Kidney (tissue), 14 donors: ENCODE measurements around the gene OPTC. TPM values are rescaled to one million over a fixed set of nuclear protein-coding genes. Genes with fewer than 3 reads are reported as not detected.

Experiments
- DNase-seq, 5 donors: peaks; one replicate each; pipeline ENCODE4 v3.0.0-alpha.2; 2013 to 2020
- FAIRE-seq: peaks from 2 replicates; lab custom pipeline; 2012; peaks lifted over from hg19 to GRCh38; lab: Jason Lieb, UNC
- H3K27ac ChIP-seq, 2 donors: one replicate each; pipeline ENCODE4 v1.7.0; 2013; ENCODE audit warnings: low read depth in 2 of 2, low read length in 2 of 2, inconsistent platforms in 1 of 2
- H3K27me3 ChIP-seq: one replicate; pipeline ENCODE4 v1.7.1; 2013; ENCODE audit warnings: low read length, inconsistent platforms; ENCODE audit not compliant: control insufficient read depth, insufficient read depth
- H3K36me3 ChIP-seq, 3 donors: one replicate each; pipeline versions ENCODE4 v1.7.0 to v1.7.1; 2013; ENCODE audit warnings: low read length in 3 of 3, control low read depth in 1 of 3, inconsistent platforms in 1 of 3; ENCODE audit not compliant: insufficient read depth in 3 of 3, control insufficient read depth in 2 of 3
- H3K4me1 ChIP-seq, 3 donors: one replicate each; pipeline versions ENCODE4 v1.7.0 to v1.7.1; 2013; ENCODE audit warnings: low read length in 3 of 3, inconsistent platforms in 1 of 3, low read depth in 1 of 3; ENCODE audit not compliant: control insufficient read depth in 2 of 3, insufficient read depth in 2 of 3
- H3K4me3 ChIP-seq, 3 donors: one replicate each; pipeline versions ENCODE4 v1.7.0 to v1.8.1; 2013; ENCODE audit warnings: low read length in 3 of 3, control low read depth in 1 of 3, inconsistent platforms in 1 of 3
- H3K9ac ChIP-seq, 3 donors: one replicate each; pipeline versions ENCODE4 v1.7.0 to v1.7.1; 2013; ENCODE audit warnings: low read length in 3 of 3, control low read depth in 1 of 3, inconsistent platforms in 1 of 3
- H3K9me3 ChIP-seq, 3 donors: one replicate each; pipeline versions ENCODE4 v1.7.0 to v1.7.1; 2013; ENCODE audit warnings: low read length in 3 of 3, control low read depth in 1 of 3, inconsistent platforms in 1 of 3; ENCODE audit not compliant: control insufficient read depth in 2 of 3, insufficient read depth in 1 of 3
- CTCF ChIP-seq: IDR thresholded peaks from 3 replicates; pipeline ENCODE4 v1.5.1; 2012; ENCODE audit warnings: mild to moderate bottlenecking, moderate library complexity, borderline replicate concordance; ENCODE audit not compliant: insufficient read depth; ENCODE audit errors: extremely low read depth
- intact Hi-C: fragments of 100-400 bp; cut with DNase I; formaldehyde crosslinking; loops from one replicate; pipeline ENCODE4 v1.11.1; 2022
- polyA plus RNA-seq: library from polyadenylated mRNA; stranded (reverse); fragments of 350-450 nt; fragmentation: Illumina TruSeq; extraction: RNeasy Lipid Tissue Mini Kit (QIAGEN cat#74804); gene quantifications from one replicate; pipeline ENCODE4 v1.2.3, GENCODE V29; 2014; ENCODE audit warnings: low read depth, low replicate concordance; ENCODE audit not compliant: insufficient read depth
- total RNA-seq: library from RNA; stranded (reverse); fragmentation: NEBNext Ultra II Directional; extraction: Animal tissue kit (Norgen Biotek cat#: 25700); gene quantifications from one replicate; pipeline ENCODE4 v1.2.1, GENCODE V29; 2021
- donor health status: control.
- donor health status: control.
- donor health status: control.
- donor health status: control.
- donor health status: control.
- donor health status: DM: yes; HTN: yes; CAD: no.
- donor health status: Normal renal cell carcinoma (clear cell type).

Gene OPTC
- total and polyA plus RNA-seq, 2 donors from 2014 or later: not detected

GRCh38 chr1:203550846-203551245 is 56.9 kb downstream of the OPTC start:
- Histone ChIP-seq H3K4me3 (no peak overlapping the region), H3K36me3 (no peaks in the 10 kb centered on the region), H3K27ac (no peak overlapping the region), H3K4me1 (peaks cover 4 to 11% (median 10%) of the 10 kb centered on the region in 3 donors), H3K9me3 (no peaks in the 10 kb centered on the region), H3K27me3 (no peaks in the 10 kb centered on the region), H3K9ac (no peak overlapping the region)
- DNase-seq: no peak
- FAIRE-seq: no peak
- no peak for TF ChIP-seq CTCF
- intact Hi-C loops: no loop called here

GRCh38 chr1:203551550-203551949 is 57.6 kb downstream of the OPTC start:
- intact Hi-C loops: no loop called here
- no peaks in the 10 kb centered on the region for H3K27me3 ChIP-seq
- no peak overlapping the region for H3K9ac ChIP-seq
- no peaks in the 10 kb centered on the region for H3K9me3 ChIP-seq
- peaks cover 6 to 16% (median 14%) of the 10 kb centered on the region in 3 donors for H3K4me1 ChIP-seq
- H3K4me3 ChIP-seq: no peak overlapping the region
- H3K36me3 ChIP-seq: no peaks in the 10 kb centered on the region
- FAIRE-seq (no peak), DNase-seq (no peak)
- no peak overlapping the region for H3K27ac ChIP-seq
- TF ChIP-seq CTCF: no peak

- Histone ChIP-seq H3K27me3 (no peaks in the 10 kb centered on the region), H3K9me3 (no peaks in the 10 kb centered on the region), H3K36me3 (no peaks in the 10 kb centered on the region), H3K4me3 (no peak overlapping the region), H3K9ac (no peak overlapping the region), H3K27ac (peak overlapping the region in 1 of 2 donors; percentile 15), H3K4me1 (peaks cover 6 to 19% (median 14%) of the 10 kb centered on the region in 3 donors)
- no peak for FAIRE-seq
- intact Hi-C loops: no loop called here
- no peak for TF ChIP-seq CTCF
- DNase-seq: peak in 2 of 5 donors; percentile 24 to 31
Observed at GRCh38 chr1:203553496-203553895, 59.5 kb downstream of the OPTC start.

GRCh38 chr1:203554071-203554470 is 60.1 kb downstream of the OPTC start:
- intact Hi-C loops: no loop called here
- peaks cover 6 to 19% (median 14%) of the 10 kb centered on the region in 3 donors for H3K4me1 ChIP-seq

More at GRCh38 chr1:203554071-203554470, 60.1 kb downstream of the OPTC start:
- Histone ChIP-seq H3K9ac (no peak overlapping the region), H3K36me3 (no peaks in the 10 kb centered on the region), H3K9me3 (no peaks in the 10 kb centered on the region), H3K27ac (no peak overlapping the region), H3K27me3 (no peaks in the 10 kb centered on the region), H3K4me3 (no peak overlapping the region)
- no peak for TF ChIP-seq CTCF
- FAIRE-seq (no peak), DNase-seq (peak in 1 of 5 donors; percentile 7)
